GM23338 (cell line): ENCODE results near the gene ZNF507. TPM values are rescaled to one million over a fixed set of nuclear protein-coding genes. Genes with fewer than 3 reads are reported as not detected.

ENCODE experiments used
- ATAC-seq: fragments of 200-7000 bp; cut with Tn5 transposase; 3 replicates; pipeline ENCODE4 v1.9.1; 2020
- DNase-seq: peaks from one replicate; pipeline ENCODE4 v3.0.0-alpha.2; 2015; ENCODE audit warnings: low spot score
- H2AFZ ChIP-seq: fragments of 200-600 bp; sonication (generic); 2 replicates; pipeline ENCODE4 v1.8.0; 2016; ENCODE audit warnings: antibody characterized with exemption, mild to moderate bottlenecking, moderate library complexity
- H3F3A ChIP-seq: fragments of 200-600 bp; sonication (generic); replicated peaks from 2 replicates; pipeline ENCODE4 v1.8.0; 2017; ENCODE audit warnings: antibody characterized with exemption, mixed run types, low read depth
- H3K27ac ChIP-seq: fragments of 200-600 bp; sonication (generic); 2 replicates; pipeline ENCODE4 v1.6.1; 2016; ENCODE audit warnings: low read depth
- H3K27me3 ChIP-seq: fragments of 200-600 bp; sonication (generic); 2 replicates; pipeline ENCODE4 v1.8.0; 2016; ENCODE audit warnings: mild to moderate bottlenecking, mixed run types, moderate library complexity; ENCODE audit not compliant: insufficient read depth
- H3K36me3 ChIP-seq: fragments of 200-600 bp; sonication (generic); 2 replicates; pipeline ENCODE4 v1.8.0; 2016; ENCODE audit warnings: mild to moderate bottlenecking; ENCODE audit not compliant: insufficient read depth
- H3K4me1 ChIP-seq: fragments of 200-600 bp; sonication (generic); 2 replicates; pipeline ENCODE4 v1.8.0; 2016; ENCODE audit warnings: mild to moderate bottlenecking, moderate library complexity; ENCODE audit not compliant: insufficient read depth
- H3K4me2 ChIP-seq: fragments of 200-600 bp; sonication (generic); 2 replicates; pipeline ENCODE4 v1.7.1; 2017; ENCODE audit warnings: mixed run types
- H3K4me3 ChIP-seq: fragments of 200-600 bp; sonication (generic); 2 replicates; pipeline ENCODE4 v1.6.1; 2016; ENCODE audit warnings: mixed run types
- H3K79me2 ChIP-seq: fragments of 200-600 bp; sonication (generic); replicated peaks from 2 replicates; pipeline ENCODE4 v1.8.0; 2017; ENCODE audit warnings: mild to moderate bottlenecking; ENCODE audit not compliant: insufficient read depth
- H3K9me2 ChIP-seq: fragments of 200-600 bp; sonication (generic); 2 replicates; pipeline ENCODE4 v1.8.0; 2017; ENCODE audit not compliant: insufficient read depth
- H4K20me1 ChIP-seq: fragments of 200-600 bp; sonication (generic); replicated peaks from 2 replicates; pipeline ENCODE4 v1.8.0; 2017; ENCODE audit warnings: mild to moderate bottlenecking; ENCODE audit not compliant: insufficient read depth
- H3K27ac Mint-ChIP-seq: 2 replicates; pipeline ENCODE4 v1.8.0; 2020; ENCODE audit warnings: inconsistent platforms, mild to moderate bottlenecking, moderate library complexity, mixed read lengths
- H3K27me3 Mint-ChIP-seq: 3 replicates; pipeline ENCODE4 v1.8.0; 2022; ENCODE audit warnings: low read depth, mild to moderate bottlenecking, moderate library complexity, mixed read lengths, inconsistent platforms; ENCODE audit not compliant: insufficient read depth, poor library complexity
- H3K36me3 Mint-ChIP-seq: 3 replicates; pipeline ENCODE4 v1.8.0; 2021; ENCODE audit warnings: low read depth, mild to moderate bottlenecking, inconsistent platforms, moderate library complexity, mixed read lengths
- H3K4me1 Mint-ChIP-seq: 3 replicates; pipeline ENCODE4 v1.8.0; 2020; ENCODE audit warnings: mild to moderate bottlenecking, inconsistent platforms, mixed read lengths
- H3K4me3 Mint-ChIP-seq: 3 replicates; pipeline ENCODE4 v1.8.0; 2021; ENCODE audit warnings: moderate library complexity, mild to moderate bottlenecking, inconsistent platforms, mixed read lengths
- H3K9me3 Mint-ChIP-seq: 3 replicates; pipeline ENCODE4 v1.8.0; 2020; ENCODE audit warnings: moderate library complexity, mild to moderate bottlenecking, inconsistent platforms, mixed read lengths
- CREB1 ChIP-seq: fragments of 250-450 bp; sonication (Bioruptor Pico); IDR thresholded peaks from 2 replicates; pipeline ENCODE4 v1.5.0; 2020; ENCODE audit warnings: low read depth, mild to moderate bottlenecking, moderate library complexity
- CTCF ChIP-seq, 2 experiments: fragments of 200-600 bp in 1 of 2; sonication (generic) in 1 of 2; conservative IDR thresholded peaks; 2 replicates each; pipeline versions ENCODE4 v1.5.1 to v1.6.1; 2016 to 2017; ENCODE audit warnings: antibody characterized with exemption in 2 of 2, low read depth in 2 of 2, mild to moderate bottlenecking in 2 of 2, moderate library complexity in 1 of 2
- ETS1 ChIP-seq: IDR thresholded peaks from 2 replicates; pipeline ENCODE4 v1.6.1; 2016; ENCODE audit warnings: antibody characterized with exemption
- EZH2 ChIP-seq: fragments of 200-600 bp; sonication (generic); IDR thresholded peaks from one replicate; pipeline ENCODE4 v1.8.0; 2017; ENCODE audit warnings: antibody characterized with exemption, mild to moderate bottlenecking, low read depth; ENCODE audit not compliant: unreplicated experiment
- EZH2phosphoT487 ChIP-seq: fragments of 200-600 bp; sonication (generic); IDR thresholded peaks from one replicate; pipeline ENCODE4 v1.8.1; 2018; ENCODE audit warnings: antibody characterized with exemption; ENCODE audit not compliant: unreplicated experiment
- JUNB ChIP-seq: IDR thresholded peaks from one replicate; pipeline ENCODE4 v1.6.1; 2016; ENCODE audit warnings: antibody characterized with exemption; ENCODE audit not compliant: unreplicated experiment
- NANOG ChIP-seq: IDR thresholded peaks from 2 replicates; pipeline ENCODE4 v1.6.1; 2016; ENCODE audit warnings: antibody characterized with exemption, borderline replicate concordance
- REST ChIP-seq: IDR thresholded peaks from one replicate; pipeline ENCODE4 v1.6.1; 2018; ENCODE audit warnings: antibody characterized with exemption; ENCODE audit not compliant: unreplicated experiment
- STAT1 ChIP-seq: IDR thresholded peaks from one replicate; pipeline ENCODE4 v1.6.1; 2016; ENCODE audit warnings: antibody characterized with exemption; ENCODE audit not compliant: unreplicated experiment
- ZNF331 ChIP-seq: fragments of 250-450 bp; sonication (Bioruptor Pico); IDR thresholded peaks from 2 replicates; pipeline ENCODE4 v1.5.0; 2020; ENCODE audit warnings: low read depth, mild to moderate bottlenecking, moderate library complexity
- polyA plus RNA-seq: library from polyadenylated mRNA; unstranded; fragments of >200 nt; fragmentation: Nextera tagmentation; extraction: Ambion mirVana; gene quantifications from 2 replicates; pipeline ENCODE4 v1.2.1, GENCODE V29; 2016
- total RNA-seq: library from RNA; depleted of rRNA; stranded (reverse); fragments of >200 nt; shearing (Covaris generic); gene quantifications from 2 replicates; pipeline ENCODE4 v1.2.3, GENCODE V29; 2014

Gene ZNF507
- total and polyA plus RNA-seq, 2 experiments from 2014 or later, result 10.4 to 23.4 TPM

GRCh38 chr19:32367948-32368536 is 22.6 kb downstream of the ZNF507 start:
- TF ChIP-seq STAT1, result no peak
- no peak for TF ChIP-seq EZH2phosphoT487
- no peak for TF ChIP-seq CREB1
- TF ChIP-seq ETS1, result no peak
- no peak for TF ChIP-seq NANOG
- no peak for TF ChIP-seq ZNF331
- no peak for TF ChIP-seq EZH2
- no peak for TF ChIP-seq JUNB
- no peak for TF ChIP-seq REST
- DNase-seq, result no peak
- Histone ChIP-seq H3K27me3 (no peaks in the 10 kb centered on the region), H3K27ac (no peak overlapping the region), H4K20me1 (peaks cover 31% of the 10 kb centered on the region), H3K79me2 (peaks cover 71% of the 10 kb centered on the region), H3K36me3 (peaks cover 4% of the 10 kb centered on the region; the same call in 1 of the 2 replicates), H3K4me2 (no peak overlapping the region), H3K4me1 (no peaks in the 10 kb centered on the region), H3F3A (no peaks in the 10 kb centered on the region), H2AFZ (no peak overlapping the region), H3K9me2 (no peaks in the 10 kb centered on the region), H3K4me3 (no peak overlapping the region)
- Mint-ChIP-seq H3K27me3 (no peaks in the 10 kb centered on the region), H3K36me3 (peaks cover 65% of the 10 kb centered on the region), H3K9me3 (peaks cover 3% of the 10 kb centered on the region; the same call in 1 of the 3 replicates), H3K4me1 (no peaks in the 10 kb centered on the region), H3K27ac (no peak overlapping the region), H3K4me3 (no peak overlapping the region)
- ATAC-seq, result no peak

GRCh38 chr19:32368787-32369186 is 23.4 kb downstream of the ZNF507 start:
- Histone ChIP-seq H3K79me2 (peaks cover 65% of the 10 kb centered on the region), H2AFZ (no peak overlapping the region), H4K20me1 (peaks cover 27% of the 10 kb centered on the region), H3K4me3 (no peak overlapping the region), H3K27ac (no peak overlapping the region), H3K4me1 (no peaks in the 10 kb centered on the region), H3K9me2 (no peaks in the 10 kb centered on the region), H3F3A (no peaks in the 10 kb centered on the region), H3K27me3 (no peaks in the 10 kb centered on the region), H3K4me2 (no peak overlapping the region), H3K36me3 (peaks cover 4% of the 10 kb centered on the region; the same call in 1 of the 2 replicates)
- Mint-ChIP-seq H3K4me3 (no peak overlapping the region), H3K36me3 (peaks cover 67% of the 10 kb centered on the region), H3K9me3 (peaks cover 3% of the 10 kb centered on the region; the same call in 1 of the 3 replicates), H3K27ac (no peak overlapping the region), H3K4me1 (no peaks in the 10 kb centered on the region), H3K27me3 (no peaks in the 10 kb centered on the region)
- ATAC-seq (no peak), DNase-seq (no peak)
- TF ChIP-seq STAT1 (no peak), ETS1 (no peak), JUNB (no peak), CTCF (conservative IDR thresholded peaks at IDR 0.05; ENCODE audit: low read depth in 2 of 2) (no peak), EZH2phosphoT487 (no peak)
